ENCODE results near the gene OR56A5.

- TF ChIP-seq EZH2 (IDR thresholded peaks at IDR 0.05; ENCODE audit: insufficient read depth, poor library complexity, severe bottlenecking) (no peak), EZH2phosphoT487 (IDR thresholded peaks at IDR 0.05; ENCODE audit: insufficient read depth, low read depth) (no peak)
Observed at GRCh38 chr11:5986885-5987284, 18.6 kb upstream of the OR56A5 start, which contains the start of gene OR52L1.
